Smooth muscle cell (in vitro differentiated cells): ENCODE results near the gene VPS29. TPM values are rescaled to one million over a fixed set of nuclear protein-coding genes. Genes with fewer than 3 reads are reported as not detected.

Experiments
- DNase-seq: peaks from one replicate; lab custom pipeline; 2025; ENCODE audit not compliant: unreplicated experiment; lab: John Stamatoyannopoulos, UW
- H2AFZ ChIP-seq: fragments of 200-600 bp; sonication (generic); 2 replicates; pipeline ENCODE4 v1.6.0; 2016; ENCODE audit warnings: antibody characterized with exemption, low read depth, mild to moderate bottlenecking
- H3F3A ChIP-seq: fragments of 200-600 bp; sonication (generic); 2 replicates; pipeline ENCODE4 v1.6.0; 2017; ENCODE audit warnings: antibody characterized with exemption, low read depth
- H3K27ac ChIP-seq: fragments of 200-600 bp; sonication (generic); 2 replicates; pipeline ENCODE4 v1.5.1; 2016; ENCODE audit warnings: low read depth, mild to moderate bottlenecking
- H3K27me3 ChIP-seq: fragments of 200-600 bp; sonication (generic); 2 replicates; pipeline ENCODE4 v1.6.1; 2016; ENCODE audit warnings: low read depth, mild to moderate bottlenecking
- H3K36me3 ChIP-seq: fragments of 200-600 bp; sonication (generic); 2 replicates; pipeline ENCODE4 v1.5.1; 2016; ENCODE audit warnings: low read depth
- H3K4me1 ChIP-seq: fragments of 200-600 bp; sonication (generic); 2 replicates; pipeline ENCODE4 v1.5.1; 2016; ENCODE audit warnings: low read depth
- H3K4me2 ChIP-seq: fragments of 200-600 bp; sonication (generic); 2 replicates; pipeline ENCODE4 v1.6.0; 2016; ENCODE audit warnings: mild to moderate bottlenecking
- H3K4me3 ChIP-seq: fragments of 200-600 bp; sonication (generic); 2 replicates; pipeline ENCODE4 v1.5.1; 2016; ENCODE audit warnings: mild to moderate bottlenecking
- H3K79me2 ChIP-seq: fragments of 200-600 bp; sonication (generic); 2 replicates; pipeline ENCODE4 v1.6.0; 2016; ENCODE audit warnings: low read depth, mild to moderate bottlenecking
- H3K9ac ChIP-seq: fragments of 200-600 bp; sonication (generic); 2 replicates; pipeline ENCODE4 v1.6.0; 2016; ENCODE audit warnings: low read depth
- H3K9me3 ChIP-seq: fragments of 200-600 bp; sonication (generic); replicated peaks from 2 replicates; pipeline ENCODE4 v1.5.1; 2016; ENCODE audit warnings: low read depth
- H4K20me1 ChIP-seq: fragments of 200-600 bp; sonication (generic); 2 replicates; pipeline ENCODE4 v1.6.0; 2016; ENCODE audit warnings: low read depth
- WGBS: methylation state at CpG from one replicate; pipeline ENCODE4 v1.1.7; 2016; ENCODE audit warnings: low lambda C conversion rate; 5-methylcytosine and 5-hydroxymethylcytosine counted together
- polyA plus RNA-seq: library from polyadenylated mRNA; unstranded; fragments of >200 nt; fragmentation: Nextera tagmentation; extraction: Ambion mirVana; gene quantifications from 2 replicates; pipeline ENCODE4 v1.2.1, GENCODE V29; 2016
- small RNA-seq: library from RNA; depleted of rRNA; stranded (forward); fragments of <200 nt; gene quantifications from one replicate; pipeline ENCODE3, GENCODE V24; 2014
- total RNA-seq: library from RNA; depleted of rRNA; stranded (reverse); fragments of >200 nt; gene quantifications from 2 replicates; pipeline ENCODE4 v1.2.3, GENCODE V29; 2014
- TF ChIP-seq, protein P1 (sequence below): fragments of 200-600 bp; sonication (generic); IDR thresholded peaks from 2 replicates; pipeline ENCODE4 v1.5.1; 2017; ENCODE audit warnings: borderline replicate concordance, mild to moderate bottlenecking, antibody characterized with exemption; ENCODE audit not compliant: insufficient read depth, poor library complexity, severe bottlenecking

Gene VPS29
- total and polyA plus RNA-seq, 2 experiments from 2014 or later: 72.9 to 136 TPM

DNA sequence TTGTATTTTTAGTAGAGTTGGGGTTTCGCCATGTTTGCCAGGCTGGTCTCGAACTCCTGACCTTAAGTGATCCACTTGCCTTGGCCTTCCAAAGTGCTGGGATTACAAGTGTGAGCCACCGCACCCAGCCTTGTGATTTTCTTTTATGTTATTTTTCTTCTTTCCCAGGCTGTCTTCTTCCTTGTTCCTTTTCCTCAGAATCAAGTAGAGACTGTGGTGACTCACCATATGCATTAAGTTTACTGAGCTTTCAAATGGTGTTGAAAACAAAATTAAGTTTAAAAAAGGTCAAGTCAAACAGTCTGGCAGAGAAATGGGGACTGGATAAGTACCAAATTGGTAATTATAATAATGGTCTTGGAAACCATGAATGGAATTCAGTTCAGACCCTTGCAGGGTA lies 57.5 kb downstream of the VPS29 start:
- no peak overlapping the region for H2AFZ ChIP-seq
- H3K27me3 ChIP-seq: no peaks in the 10 kb centered on the region
- peaks cover 51% of the 10 kb centered on the region for H4K20me1 ChIP-seq
- 100% methylated on average over 3 of the region's 3 CpGs for WGBS
- no peak overlapping the region for H3K9ac ChIP-seq
- H3K27ac ChIP-seq: no peak overlapping the region
- H3K36me3 ChIP-seq: peaks cover 34% of the 10 kb centered on the region
- H3K79me2 ChIP-seq: peaks cover 65% of the 10 kb centered on the region
- H3K4me2 ChIP-seq: no peak overlapping the region
- H3F3A ChIP-seq: peaks cover 16% of the 10 kb centered on the region
- TF ChIP-seq, protein P1, sequence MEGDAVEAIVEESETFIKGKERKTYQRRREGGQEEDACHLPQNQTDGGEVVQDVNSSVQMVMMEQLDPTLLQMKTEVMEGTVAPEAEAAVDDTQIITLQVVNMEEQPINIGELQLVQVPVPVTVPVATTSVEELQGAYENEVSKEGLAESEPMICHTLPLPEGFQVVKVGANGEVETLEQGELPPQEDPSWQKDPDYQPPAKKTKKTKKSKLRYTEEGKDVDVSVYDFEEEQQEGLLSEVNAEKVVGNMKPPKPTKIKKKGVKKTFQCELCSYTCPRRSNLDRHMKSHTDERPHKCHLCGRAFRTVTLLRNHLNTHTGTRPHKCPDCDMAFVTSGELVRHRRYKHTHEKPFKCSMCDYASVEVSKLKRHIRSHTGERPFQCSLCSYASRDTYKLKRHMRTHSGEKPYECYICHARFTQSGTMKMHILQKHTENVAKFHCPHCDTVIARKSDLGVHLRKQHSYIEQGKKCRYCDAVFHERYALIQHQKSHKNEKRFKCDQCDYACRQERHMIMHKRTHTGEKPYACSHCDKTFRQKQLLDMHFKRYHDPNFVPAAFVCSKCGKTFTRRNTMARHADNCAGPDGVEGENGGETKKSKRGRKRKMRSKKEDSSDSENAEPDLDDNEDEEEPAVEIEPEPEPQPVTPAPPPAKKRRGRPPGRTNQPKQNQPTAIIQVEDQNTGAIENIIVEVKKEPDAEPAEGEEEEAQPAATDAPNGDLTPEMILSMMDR: no peak
- H3K9me3 ChIP-seq: no peaks in the 10 kb centered on the region
- peaks cover 4% of the 10 kb centered on the region for H3K4me1 ChIP-seq
- DNase-seq: no peak
- no peak overlapping the region for H3K4me3 ChIP-seq

Small RNA genes lying within 50 kb of the gene (small RNA-seq; reads per million reads assigned to genes)
- gene RF00278: not detected

Other genes with a start within 250 kb of the VPS29 start
- 103 and 104 TPM in 2 replicates for gene ATP2A2, start 220.9 kb downstream of the VPS29 start, total RNA-seq
- gene ATP2A2, start 220.9 kb downstream of the VPS29 start, polyA plus RNA-seq: 47.6 and 53.7 TPM in 2 replicates
- gene ANAPC7, start 98.4 kb downstream of the VPS29 start, total RNA-seq: 24.6 and 36.8 TPM in 2 replicates
- gene ANAPC7, start 98.4 kb downstream of the VPS29 start, polyA plus RNA-seq: 22.1 and 27.8 TPM in 2 replicates
- 349 and 507 TPM in 2 replicates for gene ARPC3, start 51.8 kb downstream of the VPS29 start, total RNA-seq
- 338 and 393 TPM in 2 replicates for gene ARPC3, start 51.8 kb downstream of the VPS29 start, polyA plus RNA-seq
- gene GPN3, start 33.9 kb downstream of the VPS29 start, total RNA-seq: 21.7 and 23.8 TPM in 2 replicates
- gene GPN3, start 33.9 kb downstream of the VPS29 start, polyA plus RNA-seq: 41.5 and 41.7 TPM in 2 replicates
- gene FAM216A, start 33.3 kb downstream of the VPS29 start, total RNA-seq: 9.1 and 13.3 TPM in 2 replicates
- 11.3 and 14.0 TPM in 2 replicates for gene FAM216A, start 33.3 kb downstream of the VPS29 start, polyA plus RNA-seq
- not detected in 2 replicates for gene RAD9B, start 220 bp upstream of the VPS29 start, total RNA-seq
- 0.64 TPM in 1 of 2 replicates, not detected in the other for gene RAD9B, start 220 bp upstream of the VPS29 start, polyA plus RNA-seq
- 8.9 and 9.4 TPM in 2 replicates for gene PPTC7, start 81.2 kb upstream of the VPS29 start, total RNA-seq
- 3.6 and 4.5 TPM in 2 replicates for gene PPTC7, start 81.2 kb upstream of the VPS29 start, polyA plus RNA-seq
- 26.4 and 28.4 TPM in 2 replicates for gene TCTN1, start 112.0 kb upstream of the VPS29 start, total RNA-seq
- 22.5 and 26.2 TPM in 2 replicates for gene TCTN1, start 112.0 kb upstream of the VPS29 start, polyA plus RNA-seq
- 4.6 and 8.3 TPM in 2 replicates for gene HVCN1, start 187.0 kb upstream of the VPS29 start, total RNA-seq
- 5.3 and 5.5 TPM in 2 replicates for gene HVCN1, start 187.0 kb upstream of the VPS29 start, polyA plus RNA-seq
- 105 and 120 TPM in 2 replicates for gene PPP1CC, start 240.8 kb upstream of the VPS29 start, total RNA-seq
- gene PPP1CC, start 240.8 kb upstream of the VPS29 start, polyA plus RNA-seq: 34.9 and 35.2 TPM in 2 replicates